Fibroblast of skin of scalp (primary cell): ENCODE results near the gene TSPAN14.
A peak's percentile ranks its signal among the peaks of the same experiment; 100 is the strongest.

Source experiments
- DNase-seq: peaks from one replicate; pipeline ENCODE4 v3.0.0-alpha.2; 2013

TSPAN14 gene

GRCh38 chr10:80489371-80490112, 35.4 kb downstream of the TSPAN14 start:
- DNase-seq: no peak

- no peak for DNase-seq
These were observed 37.4 kb downstream of the TSPAN14 start for GRCh38 chr10:80491251-80492102.

GRCh38 chr10:80492848-80493521, 38.9 kb downstream of the TSPAN14 start:
- peak; percentile 17 for DNase-seq

GRCh38 chr10:80493522-80494051, 39.5 kb downstream of the TSPAN14 start:
- peak; percentile 85 for DNase-seq

- no peak for DNase-seq
These were observed 42.6 kb downstream of the TSPAN14 start for GRCh38 chr10:80496555-80497172.

GRCh38 chr10:80497187-80498077, 43.3 kb downstream of the TSPAN14 start:
- DNase-seq: peak; percentile 65

- no peak for DNase-seq
These were observed 44.1 kb downstream of the TSPAN14 start for GRCh38 chr10:80498078-80498832.

GRCh38 chr10:80498833-80499741, 45.0 kb downstream of the TSPAN14 start:
- peak; percentile 95 for DNase-seq

- DNase-seq: peak; percentile 51
These were observed 46.7 kb downstream of the TSPAN14 start for GRCh38 chr10:80500572-80501380.

GRCh38 chr10:80501381-80501912, 47.3 kb downstream of the TSPAN14 start:
- no peak for DNase-seq

GRCh38 chr10:80501913-80502521, 47.9 kb downstream of the TSPAN14 start:
- DNase-seq: no peak

- no peak for DNase-seq
These were observed 48.8 kb downstream of the TSPAN14 start for GRCh38 chr10:80502621-80503583.

GRCh38 chr10:80503584-80504157, 49.6 kb downstream of the TSPAN14 start:
- DNase-seq: no peak

GRCh38 chr10:80504158-80504811, 50.2 kb downstream of the TSPAN14 start:
- no peak for DNase-seq

GRCh38 chr10:80504897-80505465, 50.9 kb downstream of the TSPAN14 start:
- no peak for DNase-seq
